Coronary artery (tissue), 2 donors: ENCODE data around the gene GLB1L3.

Experiments
- DNase-seq: peaks from one replicate; pipeline ENCODE4 v3.0.0-alpha.2; 2017; ENCODE audit warnings: low spot score
- H3K27ac ChIP-seq, 2 donors: fragments of 200-600 bp; sonication (generic); one replicate each; pipeline ENCODE4 v1.5.1; 2016 to 2019
- H3K4me3 ChIP-seq: fragments of 200-600 bp; sonication (generic); 2 replicates; pipeline ENCODE4 v1.5.1; 2016; ENCODE audit warnings: mild to moderate bottlenecking, moderate library complexity
- CTCF ChIP-seq: fragments of 200-600 bp; sonication (generic); IDR thresholded peaks from one replicate; pipeline ENCODE4 v1.5.1; 2019; ENCODE audit warnings: antibody characterized with exemption

GLB1L3 gene

GRCh38 chr11:134233729-134234179, 42.4 kb upstream of the GLB1L3 start:
- Histone ChIP-seq H3K27ac (no peak overlapping the region), H3K4me3 (no peak overlapping the region)
- no peak for TF ChIP-seq CTCF
- DNase-seq = no peak

GRCh38 chr11:134235399-134235798, 40.8 kb upstream of the GLB1L3 start:
- DNase-seq = no peak
- no peak overlapping the region for H3K4me3 ChIP-seq
- TF ChIP-seq CTCF = no peak
- no peak overlapping the region for H3K27ac ChIP-seq

- DNase-seq = no peak
- no peak for TF ChIP-seq CTCF
- Histone ChIP-seq H3K4me3 (no peak overlapping the region), H3K27ac (no peak overlapping the region)
These were observed 39.2 kb upstream of the GLB1L3 start for GRCh38 chr11:134236834-134237556.

- Histone ChIP-seq H3K27ac (no peak overlapping the region), H3K4me3 (no peak overlapping the region)
- no peak for TF ChIP-seq CTCF
- no peak for DNase-seq
These were observed 38.6 kb upstream of the GLB1L3 start for GRCh38 chr11:134237557-134237922.

- no peak overlapping the region for H3K4me3 ChIP-seq
- H3K27ac ChIP-seq = no peak overlapping the region
- no peak for DNase-seq
- no peak for TF ChIP-seq CTCF
These were observed 37.2 kb upstream of the GLB1L3 start for GRCh38 chr11:134238956-134239355.

- H3K4me3 ChIP-seq = no peak overlapping the region
- no peak overlapping the region for H3K27ac ChIP-seq
- DNase-seq = no peak
- TF ChIP-seq CTCF = no peak
These were observed 35.6 kb upstream of the GLB1L3 start for GRCh38 chr11:134240592-134240991.

GRCh38 chr11:134242376-134242775, 33.8 kb upstream of the GLB1L3 start:
- no peak overlapping the region for H3K4me3 ChIP-seq
- no peak for DNase-seq
- no peak overlapping the region for H3K27ac ChIP-seq
- TF ChIP-seq CTCF = no peak
